H1 (cell line): Measurements from ENCODE around the gene DOC2A. TPM values are rescaled to one million over a fixed set of nuclear protein-coding genes. Genes with fewer than 3 reads are reported as not detected.

Source experiments
- CHD2 ChIP-seq: IDR thresholded peaks from 2 replicates; pipeline ENCODE4 v1.6.1; 2012; ENCODE audit warnings: low read length, improper control_type of control experiment
- KDM4A ChIP-seq: IDR thresholded peaks from one replicate; pipeline ENCODE4 v1.7.1; 2012; ENCODE audit warnings: low read depth, mild to moderate bottlenecking, moderate library complexity, low read length, inconsistent platforms; ENCODE audit not compliant: severe bottlenecking
- RBBP5 ChIP-seq: IDR thresholded peaks from 2 replicates; pipeline ENCODE4 v1.7.1; 2012; ENCODE audit warnings: low read depth, mild to moderate bottlenecking, inconsistent platforms, low read length, moderate library complexity, borderline replicate concordance
- SUZ12 ChIP-seq: fragments of 200-600 bp; sonication (generic); IDR thresholded peaks from 2 replicates; pipeline ENCODE4 v1.6.1; 2012; ENCODE audit warnings: mild to moderate bottlenecking, inconsistent platforms, low read length, moderate library complexity, mixed read lengths
- polyA plus RNA-seq, 7 experiments: library from polyadenylated mRNA; depleted of rRNA in 3 of 7; stranded (reverse) in 5 of 7; unstranded in 2 of 7; fragments of >200 nt in 5 of 7; fragments of 200-250 nt in 2 of 7; gene quantifications; 1 replicate in 5 of 7; 2 replicates in 1 of 7; 4 replicates in 1 of 7; pipeline versions ENCODE4 v1.2.1 to v1.2.3, GENCODE V29; 2011 to 2013; ENCODE audit warnings: missing spikeins in 2 of 7, mixed read lengths in 2 of 7
- total RNA-seq: library from RNA; stranded (reverse); fragmentation: NEBNext Ultra II Directional; extraction: Animal tissue kit (Norgen Biotek cat#: 25700); gene quantifications from 2 replicates; pipeline ENCODE4 v1.2.1, GENCODE V29; 2021
- TF ChIP-seq, protein P1 (sequence below): IDR thresholded peaks from 2 replicates; pipeline ENCODE4 v1.6.1; 2011; ENCODE audit warnings: low read depth, mild to moderate bottlenecking, low read length; ENCODE audit not compliant: insufficient read depth
- TF ChIP-seq, protein P2 (sequence below): IDR thresholded peaks from 2 replicates; pipeline ENCODE4 v1.6.1; 2012; ENCODE audit warnings: low read length, inconsistent platforms

Gene DOC2A
- total and polyA plus RNA-seq, 2 of the 8 experiments (the other 6 are each of a cell fraction or from before 2014, with no cell fraction given): 13.9 to 20.7 TPM

DNA sequence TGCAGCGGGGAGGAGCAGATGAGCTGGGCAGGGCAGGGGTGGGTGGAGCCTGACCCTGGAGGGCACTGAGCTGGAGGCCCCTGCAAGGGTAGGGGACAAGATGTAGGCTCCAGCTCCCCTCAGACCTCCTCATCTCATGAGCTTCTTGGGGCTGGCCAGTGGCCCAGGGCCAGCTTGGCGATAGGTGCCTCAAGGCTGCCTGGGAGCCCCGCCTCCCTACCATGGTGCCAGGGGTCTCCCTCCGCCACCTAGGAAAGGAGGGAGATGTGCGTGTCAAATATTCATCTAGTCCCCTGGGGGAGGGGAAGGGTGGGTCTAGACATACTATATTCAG is 19.3 kb downstream of the DOC2A start (continued):
- TF ChIP-seq SUZ12 (no peak), RBBP5 (no peak), CHD2 (no peak), KDM4A (no peak)
- TF ChIP-seq, protein P1, sequence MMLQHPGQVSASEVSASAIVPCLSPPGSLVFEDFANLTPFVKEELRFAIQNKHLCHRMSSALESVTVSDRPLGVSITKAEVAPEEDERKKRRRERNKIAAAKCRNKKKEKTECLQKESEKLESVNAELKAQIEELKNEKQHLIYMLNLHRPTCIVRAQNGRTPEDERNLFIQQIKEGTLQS: no peak
- TF ChIP-seq, protein P2, sequence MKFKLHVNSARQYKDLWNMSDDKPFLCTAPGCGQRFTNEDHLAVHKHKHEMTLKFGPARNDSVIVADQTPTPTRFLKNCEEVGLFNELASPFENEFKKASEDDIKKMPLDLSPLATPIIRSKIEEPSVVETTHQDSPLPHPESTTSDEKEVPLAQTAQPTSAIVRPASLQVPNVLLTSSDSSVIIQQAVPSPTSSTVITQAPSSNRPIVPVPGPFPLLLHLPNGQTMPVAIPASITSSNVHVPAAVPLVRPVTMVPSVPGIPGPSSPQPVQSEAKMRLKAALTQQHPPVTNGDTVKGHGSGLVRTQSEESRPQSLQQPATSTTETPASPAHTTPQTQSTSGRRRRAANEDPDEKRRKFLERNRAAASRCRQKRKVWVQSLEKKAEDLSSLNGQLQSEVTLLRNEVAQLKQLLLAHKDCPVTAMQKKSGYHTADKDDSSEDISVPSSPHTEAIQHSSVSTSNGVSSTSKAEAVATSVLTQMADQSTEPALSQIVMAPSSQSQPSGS: no peak
- TF ChIP-seq, all 59 proteins: peak for 0
